ENCODE results near the gene PRCD. TPM values are rescaled to one million over a fixed set of nuclear protein-coding genes. Genes with fewer than 3 reads are reported as not detected.
"Not testable (repeated sequence)": the region's sequence is repeated elsewhere in the genome, so short reads cannot be mapped to it uniquely, and the experiment has no call there.

PRCD gene
- total RNA-seq, 1 donor from 2014 or later, result 5.3 TPM

DNA sequence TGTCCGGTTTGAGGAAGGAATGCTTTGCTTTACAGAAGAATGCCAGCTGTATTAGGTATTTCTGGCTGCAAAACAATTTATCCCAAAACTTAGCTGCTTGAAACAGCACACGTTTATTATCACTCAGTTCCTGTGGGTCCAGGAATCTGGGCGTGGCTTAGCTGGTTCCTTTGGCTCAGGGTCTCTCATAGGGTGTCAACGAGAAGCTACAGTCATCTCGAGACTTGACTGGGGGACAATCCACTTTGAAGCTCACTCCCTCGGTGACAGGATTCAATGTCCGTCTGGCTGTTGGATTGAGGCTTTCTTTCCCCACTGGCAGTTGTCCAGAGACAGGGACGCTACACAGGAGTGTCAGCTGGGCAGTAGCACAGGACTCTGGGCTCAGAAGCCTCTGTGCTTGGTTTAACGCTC lies 29.0 kb upstream of the PRCD start:
- no peak overlapping the region for H3K27ac Mint-ChIP-seq
- intact Hi-C loops (cut with micrococcal nuclease), result loop anchor here (10.0 kb wide), 1 partner anchor 406 kb away; the partner anchor contains the start of gene EXOC7
- no peak overlapping the region for H3K4me3 Mint-ChIP-seq
- H3K9me3 Mint-ChIP-seq, result no peaks in the 10 kb centered on the region
- peaks cover 4% of the 10 kb centered on the region for H3K27me3 Mint-ChIP-seq
- DNase-seq, result no peak
- ATAC-seq (ENCODE audit: low read depth), result no peak
- TF ChIP-seq CTCF (IDR thresholded peaks at IDR 0.05), result no peak
- POLR2A ChIA-PET, result interaction anchor here (0.7 kb wide), 2 partner anchors 14 to 100 kb away, joined by 3 read pairs; no protein-coding TSS in a partner anchor
- CTCF ChIA-PET, result interaction anchor here (0.6 kb wide), 2 partner anchors 45 to 50 kb away, joined by 3 read pairs; no protein-coding TSS in a partner anchor
- peaks cover 26% of the 10 kb centered on the region for H3K4me1 Mint-ChIP-seq
- no peaks in the 10 kb centered on the region for H3K36me3 Mint-ChIP-seq (ENCODE audit: low read depth)

GRCh38 chr17:76511668-76512365 lies 28.0 kb upstream of the PRCD start:
- Mint-ChIP-seq H3K9me3 (no peaks in the 10 kb centered on the region), H3K4me3 (no peak overlapping the region), H3K36me3 (ENCODE audit: low read depth) (no peaks in the 10 kb centered on the region), H3K4me1 (peaks cover 24% of the 10 kb centered on the region), H3K27me3 (peaks cover 4% of the 10 kb centered on the region), H3K27ac (no peak overlapping the region)
- ChIA-PET POLR2A (interaction anchor here (0.7 kb wide), 1 partner anchor 217 kb away, joined by 4 read pairs; no protein-coding TSS in a partner anchor), CTCF (interaction anchor here (0.7 to 1.0 kb wide), 4 partner anchors 9 to 103 kb away, joined by 3 read pairs; no protein-coding TSS in a partner anchor)
- intact Hi-C loops (cut with micrococcal nuclease), result loop anchor here (10.0 kb wide), 1 partner anchor 407 kb away; the partner anchor contains the start of gene EXOC7
- ATAC-seq (ENCODE audit: low read depth) (no peak), DNase-seq (no peak)
- TF ChIP-seq CTCF (IDR thresholded peaks at IDR 0.05), result no peak

- Mint-ChIP-seq H3K27me3 (peaks cover 4% of the 10 kb centered on the region), H3K4me1 (peaks cover 23% of the 10 kb centered on the region), H3K27ac (peak overlapping the region; percentile 47), H3K9me3 (no peaks in the 10 kb centered on the region), H3K36me3 (ENCODE audit: low read depth) (no peaks in the 10 kb centered on the region), H3K4me3 (no peak overlapping the region)
- intact Hi-C loops (cut with micrococcal nuclease), result loop anchor here (10.0 kb wide), 1 partner anchor 408 kb away; the partner anchor contains the start of gene EXOC7
- DNase-seq, result no peak
- no peak for TF ChIP-seq CTCF (IDR thresholded peaks at IDR 0.05)
- ATAC-seq (ENCODE audit: low read depth), result no peak
- ChIA-PET POLR2A (interaction anchor here (0.6 to 0.7 kb wide), 2 partner anchors 78 to 216 kb away, joined by 3 to 4 read pairs; no protein-coding TSS in a partner anchor), CTCF (interaction anchor here (0.7 to 1.2 kb wide), 5 partner anchors 10 to 115 kb away, joined by 3 to 6 read pairs (median 3); no protein-coding TSS in a partner anchor)
Observed at GRCh38 chr17:76512366-76513305, 27.2 kb upstream of the PRCD start.

- no peak for ATAC-seq (ENCODE audit: low read depth)
- H3K27me3 Mint-ChIP-seq, result peaks cover 2% of the 10 kb centered on the region
- TF ChIP-seq CTCF (IDR thresholded peaks at IDR 0.05), result no peak
- intact Hi-C loops (cut with micrococcal nuclease), result loop anchor here (10.0 kb wide), 1 partner anchor 408 kb away; the partner anchor contains the start of gene EXOC7
- peak overlapping the region; percentile 47 for H3K27ac Mint-ChIP-seq
- ChIA-PET CTCF (interaction anchor here (1.2 kb wide), 1 partner anchor 116 kb away, joined by 6 read pairs; no protein-coding TSS in a partner anchor), POLR2A (interaction anchor here (0.7 kb wide), 1 partner anchor 159 kb away, joined by 6 read pairs; no protein-coding TSS in a partner anchor)
- H3K36me3 Mint-ChIP-seq (ENCODE audit: low read depth), result no peaks in the 10 kb centered on the region
- H3K4me3 Mint-ChIP-seq, result no peak overlapping the region
- H3K9me3 Mint-ChIP-seq, result no peaks in the 10 kb centered on the region
- DNase-seq, result no peak
- H3K4me1 Mint-ChIP-seq, result peaks cover 23% of the 10 kb centered on the region
Observed at GRCh38 chr17:76513306-76513692, 26.5 kb upstream of the PRCD start.

DNA sequence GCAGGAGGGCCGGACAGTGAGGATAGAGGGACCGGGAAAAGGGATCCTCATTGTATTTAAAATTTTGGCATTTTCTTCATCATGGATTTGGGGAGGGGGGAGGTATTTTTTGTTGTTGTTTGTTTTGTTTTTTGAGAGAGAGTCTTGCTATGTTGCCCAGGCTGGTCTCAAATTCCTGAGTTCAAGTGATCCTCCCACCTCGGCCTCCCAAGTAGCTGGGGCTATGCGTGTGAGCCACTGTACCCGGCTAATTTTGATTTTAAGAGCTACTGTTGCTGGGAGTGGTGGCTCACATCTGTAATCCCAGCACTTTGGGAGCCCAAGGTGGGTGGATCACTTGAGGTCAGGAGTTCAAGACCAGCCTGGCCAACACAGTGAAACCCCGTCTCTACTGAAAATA lies 25.5 kb upstream of the PRCD start:
- not testable (repeated sequence) for H3K27me3 Mint-ChIP-seq; DNase-seq; H3K9me3 Mint-ChIP-seq; ATAC-seq (ENCODE audit: low read depth); H3K4me3 Mint-ChIP-seq; H3K36me3 Mint-ChIP-seq (ENCODE audit: low read depth)
- ChIA-PET POLR2A (interaction anchor here (0.6 to 1.6 kb wide), 7 partner anchors 14 to 61 kb away, joined by 3 to 12 read pairs (median 4); no protein-coding TSS in a partner anchor), CTCF (interaction anchor here (1.3 kb wide), 1 partner anchor 48 kb away, joined by 4 read pairs; no protein-coding TSS in a partner anchor)
- H3K4me1 Mint-ChIP-seq, result peaks cover 23% of the 10 kb centered on the region
- peak overlapping the region; percentile 61 for H3K27ac Mint-ChIP-seq
- intact Hi-C loops (cut with micrococcal nuclease), result loop anchor here (10.0 kb wide), 1 partner anchor 410 kb away; the partner anchor contains the start of gene EXOC7

All from activated B cell treated with CpG ODN at 0.5 μM for 24 hours (primary cell).